D721Med (cell line): Measurements from ENCODE around the gene ADAMTS12.

Source experiments
- DNase-seq: peaks from one replicate; pipeline ENCODE4 v3.0.0; 2011; ENCODE audit warnings: low spot score; ENCODE audit not compliant: insufficient read length
- FAIRE-seq: peaks from 2 replicates; lab custom pipeline; 2011; peaks lifted over from hg19 to GRCh38; lab: Jason Lieb, UNC
- TF ChIP-seq, protein P1 (sequence below): IDR thresholded peaks from 2 replicates; pipeline ENCODE4 v1.5.1; 2012; ENCODE audit warnings: mild to moderate bottlenecking, control low read depth; ENCODE audit not compliant: insufficient read depth; ENCODE audit errors: missing control alignments

ADAMTS12 gene

GRCh38 chr5:33579152-33579551, 312.6 kb downstream of the ADAMTS12 start:
- DNase-seq (no peak), FAIRE-seq (no peak)
- TF ChIP-seq, protein P1, sequence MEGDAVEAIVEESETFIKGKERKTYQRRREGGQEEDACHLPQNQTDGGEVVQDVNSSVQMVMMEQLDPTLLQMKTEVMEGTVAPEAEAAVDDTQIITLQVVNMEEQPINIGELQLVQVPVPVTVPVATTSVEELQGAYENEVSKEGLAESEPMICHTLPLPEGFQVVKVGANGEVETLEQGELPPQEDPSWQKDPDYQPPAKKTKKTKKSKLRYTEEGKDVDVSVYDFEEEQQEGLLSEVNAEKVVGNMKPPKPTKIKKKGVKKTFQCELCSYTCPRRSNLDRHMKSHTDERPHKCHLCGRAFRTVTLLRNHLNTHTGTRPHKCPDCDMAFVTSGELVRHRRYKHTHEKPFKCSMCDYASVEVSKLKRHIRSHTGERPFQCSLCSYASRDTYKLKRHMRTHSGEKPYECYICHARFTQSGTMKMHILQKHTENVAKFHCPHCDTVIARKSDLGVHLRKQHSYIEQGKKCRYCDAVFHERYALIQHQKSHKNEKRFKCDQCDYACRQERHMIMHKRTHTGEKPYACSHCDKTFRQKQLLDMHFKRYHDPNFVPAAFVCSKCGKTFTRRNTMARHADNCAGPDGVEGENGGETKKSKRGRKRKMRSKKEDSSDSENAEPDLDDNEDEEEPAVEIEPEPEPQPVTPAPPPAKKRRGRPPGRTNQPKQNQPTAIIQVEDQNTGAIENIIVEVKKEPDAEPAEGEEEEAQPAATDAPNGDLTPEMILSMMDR = no peak

GRCh38 chr5:33576726-33577590, 314.8 kb downstream of the ADAMTS12 start:
- FAIRE-seq = no peak
- TF ChIP-seq, protein P1 = no peak

DNA sequence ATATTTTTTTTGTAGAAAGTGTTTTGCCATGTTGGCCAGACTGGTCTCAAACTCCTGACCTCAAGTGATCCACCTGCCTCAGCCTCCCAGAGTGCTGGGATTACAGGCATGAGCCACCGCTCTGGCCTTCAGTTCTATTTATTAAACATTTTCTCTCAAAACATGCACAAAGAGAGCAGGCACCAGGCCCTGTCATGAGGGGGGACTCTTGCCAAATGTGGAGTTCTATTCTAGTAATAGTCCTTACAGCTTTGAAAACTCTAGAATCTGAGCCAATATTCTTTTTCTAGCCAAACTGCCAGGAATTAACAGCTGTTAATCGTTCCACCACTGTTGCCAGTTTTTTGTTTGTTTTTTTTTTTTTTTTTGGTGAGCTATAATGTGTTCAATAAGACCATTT, 326.5 kb downstream of the ADAMTS12 start:
- FAIRE-seq = no peak
- TF ChIP-seq, protein P1 = no peak
- DNase-seq = no peak

More at GRCh38 chr5:33576726-33577590, 314.8 kb downstream of the ADAMTS12 start:
- DNase-seq = no peak

DNA sequence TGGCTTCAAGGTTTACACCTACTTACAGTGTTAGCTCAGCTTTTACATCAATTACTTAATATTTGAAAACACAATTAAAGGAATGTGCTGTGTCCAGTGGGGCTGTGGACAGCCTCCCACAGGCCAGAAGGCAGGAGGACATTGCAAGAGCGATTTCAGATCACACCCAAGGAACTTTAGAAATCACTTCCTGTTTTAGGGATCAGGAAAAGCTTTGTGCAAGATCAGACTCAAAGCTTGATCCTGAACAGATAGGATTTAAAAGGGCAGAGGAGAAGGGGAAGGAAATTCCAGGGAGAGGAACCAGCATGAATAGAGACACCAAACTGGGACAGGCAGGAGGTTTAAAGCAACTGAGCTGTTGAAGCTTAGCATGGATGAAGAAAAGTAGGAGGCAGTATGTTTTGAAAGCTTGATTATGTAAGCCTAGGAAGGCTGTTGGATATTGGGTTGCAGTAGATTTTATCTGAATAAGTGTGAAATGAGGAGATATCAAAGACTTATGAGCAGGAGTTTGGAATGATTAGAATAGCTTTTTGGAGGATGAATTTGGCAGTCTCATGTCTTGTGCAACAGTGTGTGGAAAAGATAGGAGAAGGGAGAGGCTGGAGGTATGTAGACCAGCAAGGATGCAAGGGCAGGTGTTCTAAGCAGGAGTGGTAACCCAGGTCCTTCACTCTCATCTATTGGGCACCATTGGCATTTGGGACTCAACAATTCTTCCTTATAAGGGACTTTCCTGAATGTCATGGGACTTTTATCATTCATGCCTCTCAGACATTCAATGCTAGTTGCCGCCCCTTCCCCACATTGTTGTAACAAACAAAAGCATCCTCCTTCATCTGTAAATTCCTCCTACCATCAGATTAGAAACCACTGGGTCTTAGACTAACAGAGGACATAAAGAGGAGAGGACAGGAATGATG, 327.5 kb downstream of the ADAMTS12 start:
- FAIRE-seq (no peak), DNase-seq (no peak)
- TF ChIP-seq, protein P1 = no peak

- TF ChIP-seq, protein P1 = no peak
- no peak for FAIRE-seq
- no peak for DNase-seq
Observed at GRCh38 chr5:33563530-33563929, 328.3 kb downstream of the ADAMTS12 start.

GRCh38 chr5:33558489-33558888, 333.3 kb downstream of the ADAMTS12 start:
- no peak for DNase-seq
- TF ChIP-seq, protein P1 = no peak
- FAIRE-seq = no peak

DNA sequence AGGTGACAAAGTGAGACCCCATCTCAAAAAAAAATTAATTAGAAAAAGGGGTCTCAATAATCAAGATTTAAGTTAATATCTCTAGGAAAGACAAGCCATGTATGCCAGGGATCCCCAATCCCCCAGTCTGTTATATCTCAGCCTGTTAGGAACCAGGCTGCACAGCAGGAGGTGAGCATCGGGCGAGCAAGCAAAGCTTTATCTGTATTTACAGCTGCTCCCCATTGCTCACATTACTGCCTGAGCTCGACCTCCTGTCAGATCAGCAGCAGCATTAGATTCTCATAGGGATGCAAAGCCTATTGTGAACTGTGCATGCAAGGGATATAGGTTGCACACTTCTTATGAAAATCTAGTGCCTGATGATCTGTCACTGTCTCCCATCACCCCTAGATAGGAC, 334.2 kb downstream of the ADAMTS12 start:
- FAIRE-seq (no peak), DNase-seq (no peak)
- TF ChIP-seq, protein P1 = no peak
